Left lung (tissue), 10 donors: ENCODE measurements around the gene ERGIC2. TPM values are rescaled to one million over a fixed set of nuclear protein-coding genes. Genes with fewer than 3 reads are reported as not detected.

Experiments
- ATAC-seq: fragments of 200-7000 bp; cut with Tn5 transposase; one replicate; pipeline ENCODE4 v1.9.1; 2020; ENCODE audit warnings: moderate library complexity
- DNase-seq, 4 donors: peaks; one replicate each; pipeline ENCODE4 v3.0.0-alpha.2; 2013 to 2020
- H3K27ac ChIP-seq, 2 donors: fragments of 200-600 bp; sonication (generic) in 1 of 2; one replicate each; pipeline versions ENCODE4 v1.5.0 to v1.8.0; 2020 to 2021
- H3K27me3 ChIP-seq, 2 donors: fragments of 200-600 bp; sonication (generic) in 1 of 2; one replicate each; pipeline versions ENCODE4 v1.5.0 to v1.8.0; 2020 to 2021
- H3K36me3 ChIP-seq, 2 donors: fragments of 200-600 bp; sonication (generic) in 1 of 2; one replicate each; pipeline versions ENCODE4 v1.5.0 to v1.8.0; 2020 to 2021
- H3K4me1 ChIP-seq, 2 donors: fragments of 200-600 bp; one replicate each; pipeline ENCODE4 v1.8.0; 2021
- H3K4me3 ChIP-seq, 2 donors: fragments of 200-600 bp; sonication (generic) in 1 of 2; one replicate each; pipeline versions ENCODE4 v1.5.0 to v1.8.0; 2020 to 2021; ENCODE audit warnings: mild to moderate bottlenecking in 1 of 2
- H3K9me3 ChIP-seq, 2 donors: fragments of 200-600 bp; sonication (generic) in 1 of 2; one replicate each; pipeline versions ENCODE4 v1.5.0 to v1.8.0; 2020 to 2021
- intact Hi-C, 2 donors: fragments of 100-400 bp; cut with DNase I; formaldehyde crosslinking; loops; one replicate each; pipeline versions ENCODE4 v1.11.2 to v1.14.2; 2022
- polyA plus RNA-seq, 6 donors: library from polyadenylated mRNA; unstranded; fragments of 120-200 nt; gene quantifications; one replicate each; pipeline ENCODE4 v1.2.1, GENCODE V29; 2013; ENCODE audit not compliant: insufficient read length in 6 of 6
- total RNA-seq, 2 donors: library from RNA; stranded (reverse); fragmentation: NEBNext Ultra II Directional; extraction: Animal tissue kit (Norgen Biotek cat#: 25700); gene quantifications; one replicate each; pipeline ENCODE4 v1.2.1, GENCODE V29; 2021
- TF ChIP-seq, protein P1 (sequence below), 2 donors: fragments of 200-600 bp; sonication (generic) in 1 of 2; IDR thresholded peaks; one replicate each; pipeline versions ENCODE4 v1.5.0 to v1.8.0; 2021; ENCODE audit warnings: antibody characterized with exemption in 2 of 2
- donor health status: DM: no; HTN: yes; CAD: no.
- donor health status: DM: no; HTN: no; CAD: no.

Gene ERGIC2
- total and polyA plus RNA-seq, 8 donors, result 78.5 to 95.1 (median 84.4) TPM

DNA sequence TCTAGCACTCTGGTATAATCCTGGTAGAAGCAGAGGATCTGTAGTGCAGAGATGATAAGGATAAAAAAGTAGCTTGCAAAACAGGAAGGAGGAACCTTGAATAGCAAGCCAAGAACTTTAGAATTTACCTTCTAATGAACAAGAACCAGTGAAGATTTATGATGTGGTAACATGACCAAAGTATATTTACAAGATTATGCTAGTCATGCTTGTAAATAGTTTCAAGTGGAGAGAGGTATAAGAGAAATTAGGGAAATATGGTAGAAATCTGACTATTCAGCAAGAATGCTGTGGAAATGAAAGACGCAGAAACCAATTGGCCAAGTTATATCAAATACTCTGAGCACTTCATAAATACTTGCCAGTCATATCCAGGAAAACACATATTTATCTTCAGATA is 47.8 kb downstream of the ERGIC2 start:
- intact Hi-C loops, result no loop called here
- Histone ChIP-seq H3K9me3 (no peaks in the 10 kb centered on the region), H3K4me3 (no peak overlapping the region), H3K27me3 (no peaks in the 10 kb centered on the region), H3K36me3 (peaks cover 0 to 30% of the 10 kb centered on the region in 2 donors), H3K4me1 (no peaks in the 10 kb centered on the region), H3K27ac (no peak overlapping the region)
- TF ChIP-seq, protein P1, sequence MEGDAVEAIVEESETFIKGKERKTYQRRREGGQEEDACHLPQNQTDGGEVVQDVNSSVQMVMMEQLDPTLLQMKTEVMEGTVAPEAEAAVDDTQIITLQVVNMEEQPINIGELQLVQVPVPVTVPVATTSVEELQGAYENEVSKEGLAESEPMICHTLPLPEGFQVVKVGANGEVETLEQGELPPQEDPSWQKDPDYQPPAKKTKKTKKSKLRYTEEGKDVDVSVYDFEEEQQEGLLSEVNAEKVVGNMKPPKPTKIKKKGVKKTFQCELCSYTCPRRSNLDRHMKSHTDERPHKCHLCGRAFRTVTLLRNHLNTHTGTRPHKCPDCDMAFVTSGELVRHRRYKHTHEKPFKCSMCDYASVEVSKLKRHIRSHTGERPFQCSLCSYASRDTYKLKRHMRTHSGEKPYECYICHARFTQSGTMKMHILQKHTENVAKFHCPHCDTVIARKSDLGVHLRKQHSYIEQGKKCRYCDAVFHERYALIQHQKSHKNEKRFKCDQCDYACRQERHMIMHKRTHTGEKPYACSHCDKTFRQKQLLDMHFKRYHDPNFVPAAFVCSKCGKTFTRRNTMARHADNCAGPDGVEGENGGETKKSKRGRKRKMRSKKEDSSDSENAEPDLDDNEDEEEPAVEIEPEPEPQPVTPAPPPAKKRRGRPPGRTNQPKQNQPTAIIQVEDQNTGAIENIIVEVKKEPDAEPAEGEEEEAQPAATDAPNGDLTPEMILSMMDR (IDR thresholded peaks at IDR 0.05), result no peak
- DNase-seq, result no peak
- no peak for ATAC-seq

DNA sequence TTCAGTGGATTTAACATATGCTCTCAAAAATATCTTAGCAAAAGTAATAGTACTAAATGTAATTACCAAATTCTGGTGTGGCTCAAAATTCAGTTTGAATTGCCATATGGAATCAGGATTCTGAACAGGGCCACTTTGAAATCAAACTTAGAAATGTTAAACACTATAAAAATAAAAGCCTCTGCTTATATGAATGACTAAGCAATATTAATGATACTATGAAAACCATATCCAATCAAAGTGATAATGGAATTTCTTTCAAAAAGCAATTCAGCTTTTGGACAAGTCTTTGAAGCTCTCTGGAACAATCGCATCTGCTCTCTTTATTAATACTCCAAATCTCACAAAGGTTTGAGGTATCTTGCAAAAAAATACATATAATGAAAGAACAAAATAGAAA is 51.6 kb downstream of the ERGIC2 start:
- Histone ChIP-seq H3K27ac (no peak overlapping the region), H3K27me3 (no peaks in the 10 kb centered on the region), H3K9me3 (no peaks in the 10 kb centered on the region), H3K4me3 (no peak overlapping the region), H3K36me3 (peaks cover 0 to 19% of the 10 kb centered on the region in 2 donors), H3K4me1 (no peaks in the 10 kb centered on the region)
- intact Hi-C loops, result no loop called here
- TF ChIP-seq, protein P1 (IDR thresholded peaks at IDR 0.05), result no peak
- ATAC-seq (no peak), DNase-seq (no peak)

DNA sequence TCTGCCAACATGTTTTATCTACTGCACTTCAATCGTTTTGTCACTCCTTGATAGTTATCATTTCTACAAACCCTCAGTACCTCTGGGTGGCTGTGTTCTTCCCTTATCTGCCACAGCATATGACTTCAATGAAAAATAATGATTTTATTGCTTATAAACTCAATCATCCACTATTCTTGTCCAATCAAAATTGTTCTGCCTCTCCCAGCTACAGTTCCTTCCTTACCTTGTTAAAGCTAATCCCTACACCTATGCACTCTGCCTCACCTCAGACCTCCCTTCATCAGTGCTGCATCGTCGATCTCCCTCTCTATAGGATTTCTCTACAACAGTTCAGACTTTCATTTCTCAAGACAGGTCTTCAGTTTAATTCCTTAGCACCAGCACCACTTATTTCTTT is 58.8 kb downstream of the ERGIC2 start:
- no peak for DNase-seq
- TF ChIP-seq, protein P1 (IDR thresholded peaks at IDR 0.05), result no peak
- Histone ChIP-seq H3K4me3 (no peak overlapping the region), H3K27me3 (no peaks in the 10 kb centered on the region), H3K9me3 (no peaks in the 10 kb centered on the region), H3K4me1 (peaks cover 0 to 8% of the 10 kb centered on the region in 2 donors), H3K36me3 (peaks cover 0 to 25% of the 10 kb centered on the region in 2 donors), H3K27ac (no peak overlapping the region)
- intact Hi-C loops, result no loop called here
- no peak for ATAC-seq

DNA sequence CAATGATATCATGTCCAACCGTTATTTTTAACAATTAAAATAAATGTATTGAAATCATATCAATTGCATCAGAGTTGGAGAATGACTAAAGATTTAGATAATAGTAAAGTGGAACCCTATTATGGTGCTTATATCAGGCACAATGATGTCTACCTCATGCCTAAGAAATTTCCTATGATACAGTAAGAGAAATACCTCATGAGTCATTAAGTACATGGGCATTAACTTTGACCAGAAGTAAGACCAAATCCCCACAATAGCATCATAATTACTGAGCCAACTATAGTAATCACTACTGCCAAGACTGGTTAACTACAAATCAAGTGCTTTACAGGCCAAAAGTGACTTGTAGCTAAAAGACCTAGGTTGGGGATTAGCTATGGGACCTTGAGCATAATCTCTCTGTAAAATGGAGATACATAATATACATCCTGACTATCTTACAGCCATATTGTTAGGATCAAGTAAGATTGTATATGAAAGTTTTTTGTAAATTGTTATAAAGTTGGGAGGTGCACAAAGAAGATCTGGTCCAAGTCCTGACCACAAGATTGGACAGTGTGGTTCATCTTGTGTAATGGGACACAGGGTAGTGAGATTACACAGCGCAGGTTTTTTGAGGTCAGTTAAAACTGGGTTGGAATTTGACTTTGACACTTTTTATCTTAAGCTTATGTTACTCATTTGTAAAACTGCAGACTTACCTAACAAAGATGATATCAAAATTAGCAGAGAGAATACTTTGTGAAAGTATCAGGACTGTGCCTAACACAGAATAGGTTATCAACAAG is 60.5 kb downstream of the ERGIC2 start:
- no peak overlapping the region for H3K27ac ChIP-seq
- TF ChIP-seq, protein P1 (IDR thresholded peaks at IDR 0.05), result no peak
- no peak overlapping the region for H3K4me3 ChIP-seq
- H3K36me3 ChIP-seq, result peaks cover 0 to 25% of the 10 kb centered on the region in 2 donors
- no peaks in the 10 kb centered on the region for H3K9me3 ChIP-seq
- DNase-seq (no peak), ATAC-seq (no peak)
- no peaks in the 10 kb centered on the region for H3K27me3 ChIP-seq
- H3K4me1 ChIP-seq, result peaks cover 0 to 8% of the 10 kb centered on the region in 2 donors
- intact Hi-C loops, result no loop called here

DNA sequence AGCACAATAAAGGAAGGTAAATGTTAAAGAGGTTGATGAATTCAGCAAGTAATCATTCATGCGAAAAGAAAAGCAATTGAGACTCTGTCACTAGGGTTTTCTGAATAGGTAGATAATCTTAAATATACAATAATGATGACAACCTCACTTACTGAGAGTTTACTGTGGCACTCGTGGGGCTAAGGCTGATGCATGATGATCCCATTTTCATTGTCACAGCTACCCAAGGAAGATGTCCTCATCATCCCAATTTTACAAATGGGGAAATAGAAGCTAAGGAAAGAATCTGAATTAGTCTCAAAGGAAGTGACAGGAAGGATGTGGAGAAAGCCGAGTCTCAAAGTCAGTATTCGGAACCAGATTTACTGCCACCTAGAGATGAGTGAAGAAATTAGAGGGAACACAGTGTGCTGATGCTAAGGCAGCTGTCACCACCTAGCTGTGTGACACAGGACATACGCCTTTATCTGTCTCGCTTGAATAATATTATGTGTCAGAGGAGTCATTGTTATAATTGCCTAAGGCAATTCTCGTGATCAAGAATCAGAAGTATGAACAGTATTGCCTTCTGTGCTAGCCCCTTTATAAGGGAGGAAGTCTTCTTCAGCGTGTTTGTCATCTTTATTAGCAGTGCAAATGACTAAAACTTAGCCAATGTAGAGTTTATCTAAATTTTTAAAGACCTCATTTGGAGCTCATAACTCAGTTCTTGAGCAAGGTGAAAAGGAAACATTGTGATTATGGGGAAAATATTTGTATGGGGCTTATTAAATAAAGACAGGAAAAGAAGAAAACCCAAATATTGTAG is 63.2 kb downstream of the ERGIC2 start:
- intact Hi-C loops, result loop anchor here in 1 of 2 donors (5.0 kb wide), 1 partner anchor 230 kb away; no protein-coding TSS in a partner anchor
- Histone ChIP-seq H3K36me3 (peaks cover 0 to 12% of the 10 kb centered on the region in 2 donors), H3K27ac (no peak overlapping the region), H3K4me3 (no peak overlapping the region), H3K9me3 (no peaks in the 10 kb centered on the region), H3K4me1 (peaks cover 0 to 8% of the 10 kb centered on the region in 2 donors), H3K27me3 (no peaks in the 10 kb centered on the region)
- TF ChIP-seq, protein P1 (IDR thresholded peaks at IDR 0.05), result peak; percentile 55 to 68
- peak; percentile 96 for ATAC-seq
- peak in 2 of 4 donors; percentile 16 to 52 for DNase-seq
